SK-N-MC (cell line): Measurements from ENCODE around the gene PLAAT4.
"Not testable (repeated sequence)": the region's sequence is repeated elsewhere in the genome, so short reads cannot be mapped to it uniquely, and the experiment has no call there.

Experiments used
- DNase-seq: peaks from one replicate; pipeline ENCODE4 v3.0.0-alpha.2; 2011; ENCODE audit warnings: low read depth, low spot score
- H3K27ac ChIP-seq: fragments of 200-600 bp; sonication (generic); 2 replicates; pipeline ENCODE4 v1.5.1; 2016; ENCODE audit warnings: mixed run types
- H3K36me3 ChIP-seq: fragments of 200-600 bp; sonication (generic); 2 replicates; pipeline ENCODE4 v1.6.1; 2017; ENCODE audit warnings: antibody characterized with exemption, low read length, mixed read lengths; ENCODE audit not compliant: insufficient read depth
- H3K4me3 ChIP-seq: fragments of 200-600 bp; sonication (generic); 2 replicates; pipeline ENCODE4 v1.5.1; 2016
- H3K9ac ChIP-seq: fragments of 200-600 bp; sonication (generic); 2 replicates; pipeline ENCODE4 v1.8.0; 2017; ENCODE audit warnings: mixed run types, mixed read lengths; ENCODE audit not compliant: insufficient read length
- H3K9me3 ChIP-seq: fragments of 200-600 bp; sonication (generic); 2 replicates; pipeline ENCODE4 v1.6.1; 2017; ENCODE audit warnings: low read depth, mild to moderate bottlenecking, antibody characterized with exemption, low read length, moderate library complexity, mixed read lengths
- EZH2 ChIP-seq: fragments of 200-600 bp; sonication (generic); IDR thresholded peaks from one replicate; pipeline ENCODE4 v1.6.1; 2017; ENCODE audit warnings: antibody characterized with exemption
- FOXP2 ChIP-seq: optimal IDR thresholded peaks from 2 replicates; pipeline ENCODE3; 2011; ENCODE audit warnings: mild to moderate bottlenecking, moderate library complexity; ENCODE audit not compliant: insufficient read depth; ENCODE audit errors: extremely low read length, control extremely low read depth
- POLR2AphosphoS5 ChIP-seq: IDR thresholded peaks from 2 replicates; pipeline ENCODE4 v1.6.1; 2012; ENCODE audit warnings: mild to moderate bottlenecking, low read depth, low read length, borderline replicate concordance

PLAAT4 gene

DNA sequence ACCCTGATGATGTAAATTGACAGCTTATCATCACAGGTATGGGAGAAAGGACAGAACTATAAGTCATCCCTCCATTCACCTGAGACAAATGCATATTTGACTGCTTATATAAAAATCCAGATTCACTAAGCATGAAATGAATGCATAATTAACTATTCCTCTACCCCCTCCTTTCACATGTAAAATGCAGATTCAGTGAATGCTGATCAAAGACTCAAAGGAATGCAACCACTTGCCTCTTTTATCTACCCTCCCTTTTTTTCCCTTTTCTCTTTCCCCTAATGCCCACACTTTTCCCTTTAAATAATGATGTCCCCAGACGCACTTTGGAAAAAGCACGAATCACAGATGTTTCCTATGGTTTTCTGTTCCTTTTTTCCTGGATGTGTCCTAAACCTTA, 4.5 kb upstream of the PLAAT4 start:
- Histone ChIP-seq H3K9me3 (no peaks in the 10 kb centered on the region), H3K36me3 (no peaks in the 10 kb centered on the region), H3K9ac (no peak overlapping the region), H3K4me3 (no peak overlapping the region), H3K27ac (no peak overlapping the region)
- no peak for DNase-seq
- no peak for TF ChIP-seq FOXP2
- no peak for TF ChIP-seq EZH2
- TF ChIP-seq POLR2AphosphoS5, result no peak

DNA sequence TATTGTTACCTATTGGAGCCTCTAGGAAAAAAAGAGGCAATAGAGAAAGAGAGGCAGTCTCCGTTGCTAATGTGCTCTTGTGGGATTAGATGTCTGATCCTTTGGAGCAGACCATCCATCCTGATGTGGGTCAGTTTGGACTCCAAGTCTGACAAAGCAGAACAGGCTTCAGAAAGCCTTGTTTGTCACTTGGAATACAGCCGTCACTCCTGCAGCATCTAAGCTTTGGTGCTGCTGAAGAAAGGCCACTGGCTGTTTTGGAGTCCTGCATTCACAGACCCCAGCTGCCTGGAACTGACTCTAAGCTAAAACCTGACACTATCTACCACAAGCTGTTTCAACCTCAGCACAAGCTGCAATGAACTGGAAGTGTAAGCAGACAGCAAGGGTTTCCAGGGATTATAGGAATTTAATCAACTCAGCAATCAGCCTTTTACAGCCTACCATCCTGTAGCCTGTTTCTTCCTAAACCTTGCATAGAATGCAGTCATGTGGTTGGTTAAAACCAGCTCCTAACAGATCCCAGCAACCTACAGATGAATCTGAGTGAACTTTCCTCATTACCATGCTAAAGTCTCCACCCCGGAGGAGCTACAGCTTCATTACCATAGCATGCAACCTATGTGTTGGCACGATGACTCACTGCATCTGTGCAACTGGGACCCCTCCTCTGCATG, 3.7 kb upstream of the PLAAT4 start:
- Histone ChIP-seq H3K36me3 (no peaks in the 10 kb centered on the region), H3K9me3 (no peaks in the 10 kb centered on the region), H3K9ac (no peak overlapping the region), H3K27ac (no peak overlapping the region), H3K4me3 (no peak overlapping the region)
- DNase-seq, result no peak
- TF ChIP-seq FOXP2 (no peak), EZH2 (no peak), POLR2AphosphoS5 (no peak)

DNA sequence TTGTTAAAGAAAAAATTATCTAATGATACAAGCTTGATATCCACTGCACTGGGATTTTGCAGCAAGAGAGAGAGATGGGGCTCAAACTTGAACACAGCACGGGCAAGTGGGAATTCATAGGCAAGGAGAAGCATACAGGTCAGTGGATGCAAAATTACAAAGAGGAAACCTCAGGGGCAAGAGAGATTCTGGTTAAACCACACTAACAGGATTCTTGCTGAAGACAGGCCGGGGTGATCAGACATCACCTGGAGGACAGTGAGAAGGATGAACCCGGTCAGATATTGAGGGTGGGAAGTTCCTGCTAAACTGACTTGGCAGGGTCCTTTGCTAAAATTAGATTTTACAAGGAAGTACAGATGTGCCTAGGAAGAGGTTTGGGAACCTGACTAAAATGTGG, 2.5 kb upstream of the PLAAT4 start:
- H3K36me3 ChIP-seq, result no peaks in the 10 kb centered on the region
- no peak for DNase-seq
- no peak overlapping the region for H3K9ac ChIP-seq
- H3K27ac ChIP-seq, result no peak overlapping the region
- TF ChIP-seq EZH2 (no peak), POLR2AphosphoS5 (no peak), FOXP2 (no peak)
- no peak overlapping the region for H3K4me3 ChIP-seq
- H3K9me3 ChIP-seq, result no peaks in the 10 kb centered on the region

DNA sequence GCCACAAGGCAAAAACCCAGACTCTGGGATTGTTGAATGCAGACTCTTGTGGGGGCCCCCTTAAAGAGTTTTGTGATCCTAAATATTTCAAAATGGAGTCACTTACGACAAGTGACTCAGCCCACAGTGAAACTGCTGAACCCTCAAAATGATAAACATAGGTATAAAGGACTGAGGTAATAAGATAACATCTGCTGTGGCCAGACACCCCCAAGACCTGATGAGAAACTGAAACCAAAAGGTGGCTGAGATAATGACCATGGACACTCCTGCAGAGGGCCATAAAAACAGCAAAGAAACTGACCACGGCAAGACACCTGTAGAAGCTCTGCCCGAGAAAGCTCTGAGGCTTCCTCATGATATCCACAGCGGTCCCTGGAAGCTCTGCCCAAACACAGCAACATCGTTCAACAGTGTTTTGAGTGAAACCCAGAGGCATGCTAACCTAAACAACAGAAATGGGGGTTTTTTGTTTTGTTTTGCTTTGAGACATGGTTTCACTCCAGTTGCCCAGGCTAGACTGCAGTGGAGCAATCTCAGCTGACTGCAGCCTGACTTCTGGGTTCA, 1.6 kb upstream of the PLAAT4 start:
- no peak for DNase-seq
- Histone ChIP-seq H3K9ac (no peak overlapping the region), H3K27ac (no peak overlapping the region), H3K36me3 (no peaks in the 10 kb centered on the region), H3K4me3 (no peak overlapping the region), H3K9me3 (no peaks in the 10 kb centered on the region)
- TF ChIP-seq FOXP2 (no peak), EZH2 (no peak)

DNA sequence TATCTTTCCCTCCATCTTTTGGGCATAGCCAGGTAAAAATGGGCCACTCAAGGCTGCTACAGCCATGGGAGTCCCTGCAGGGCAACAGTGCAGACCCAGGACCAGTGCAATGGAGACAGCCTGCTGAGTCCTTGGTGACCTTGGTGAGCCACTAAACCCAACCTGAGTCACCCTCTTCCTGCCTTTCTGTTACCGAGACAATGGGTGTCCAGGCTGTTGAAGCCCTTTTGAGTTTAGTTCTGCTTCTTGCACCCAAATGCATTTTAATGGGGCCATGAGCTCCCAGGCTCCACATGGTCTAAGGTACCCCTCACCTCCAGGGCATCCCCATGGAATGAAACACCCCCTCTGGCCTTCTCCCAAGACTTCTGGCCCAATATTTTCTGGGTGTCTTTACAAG, 874 bp upstream of the PLAAT4 start:
- Histone ChIP-seq H3K36me3 (no peaks in the 10 kb centered on the region), H3K9me3 (no peaks in the 10 kb centered on the region), H3K4me3 (no peak overlapping the region), H3K9ac (no peak overlapping the region), H3K27ac (no peak overlapping the region)
- DNase-seq, result no peak
- TF ChIP-seq POLR2AphosphoS5 (no peak), FOXP2 (no peak), EZH2 (no peak)

DNA sequence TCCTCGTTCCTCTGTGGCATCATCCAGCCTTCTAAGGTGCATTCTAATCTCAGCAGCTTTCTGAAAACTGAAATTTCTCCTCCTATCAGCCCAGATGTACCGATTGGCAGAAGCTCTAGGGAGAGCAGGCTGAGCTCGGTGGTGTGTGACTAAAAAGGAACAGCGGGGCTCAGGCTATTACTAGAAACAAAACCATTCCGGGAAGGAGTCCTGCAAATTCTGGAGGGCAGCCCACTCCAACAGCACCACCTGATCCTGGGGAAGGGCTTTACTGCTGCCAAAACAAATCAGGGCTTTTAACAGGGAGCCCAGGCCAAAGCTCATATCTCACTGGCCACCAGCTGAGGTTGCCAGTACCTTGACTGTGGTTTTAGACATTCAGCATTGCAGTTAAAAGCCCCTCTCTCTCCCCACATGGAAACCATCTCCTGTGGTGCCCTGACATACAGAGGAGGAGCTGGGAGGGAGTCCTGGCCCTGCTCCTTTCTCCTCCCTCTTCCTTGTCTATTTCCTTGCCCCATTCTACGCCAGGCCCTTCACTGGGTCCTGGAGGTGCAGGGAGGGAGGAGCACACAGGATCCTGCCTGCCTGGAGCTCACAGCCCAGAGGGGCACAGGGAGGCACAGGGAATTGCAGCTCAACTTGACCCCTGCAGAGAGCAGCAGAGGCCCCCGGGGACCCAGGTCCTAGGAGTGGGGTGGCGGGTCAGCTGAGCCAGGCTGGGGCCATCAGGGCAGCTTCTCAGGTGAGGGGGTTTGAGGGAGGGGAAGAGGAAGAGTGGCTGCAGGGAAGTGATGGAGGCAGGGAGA, 889 bp downstream of the PLAAT4 start:
- DNase-seq, result no peak
- Histone ChIP-seq H3K27ac (no peak overlapping the region), H3K4me3 (no peak overlapping the region), H3K9ac (no peak overlapping the region), H3K36me3 (no peaks in the 10 kb centered on the region), H3K9me3 (no peaks in the 10 kb centered on the region)
- no peak for TF ChIP-seq POLR2AphosphoS5
- no peak for TF ChIP-seq FOXP2
- TF ChIP-seq EZH2, result no peak

DNA sequence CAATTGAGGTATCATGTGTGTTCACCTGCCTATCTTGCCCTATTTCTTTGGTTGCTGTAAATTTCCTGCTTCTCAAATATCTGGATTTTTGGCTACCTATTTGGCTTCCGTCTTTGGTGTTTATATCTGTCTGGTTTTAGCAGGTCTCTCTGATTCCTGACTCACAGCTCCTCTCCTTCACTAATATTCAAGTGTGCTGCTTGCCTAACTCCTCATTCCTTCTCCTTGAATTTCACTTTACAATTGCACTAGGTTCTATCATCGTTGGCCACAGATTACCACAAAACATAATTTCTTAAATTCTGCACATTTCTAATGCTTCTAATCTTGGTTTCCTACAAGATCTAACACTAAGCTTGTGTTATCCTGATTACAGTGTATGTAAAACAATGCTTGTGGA, 5.9 kb downstream of the PLAAT4 start:
- not testable (repeated sequence) for DNase-seq, H3K36me3 ChIP-seq, H3K9ac ChIP-seq, H3K9me3 ChIP-seq, H3K4me3 ChIP-seq, H3K27ac ChIP-seq

DNA sequence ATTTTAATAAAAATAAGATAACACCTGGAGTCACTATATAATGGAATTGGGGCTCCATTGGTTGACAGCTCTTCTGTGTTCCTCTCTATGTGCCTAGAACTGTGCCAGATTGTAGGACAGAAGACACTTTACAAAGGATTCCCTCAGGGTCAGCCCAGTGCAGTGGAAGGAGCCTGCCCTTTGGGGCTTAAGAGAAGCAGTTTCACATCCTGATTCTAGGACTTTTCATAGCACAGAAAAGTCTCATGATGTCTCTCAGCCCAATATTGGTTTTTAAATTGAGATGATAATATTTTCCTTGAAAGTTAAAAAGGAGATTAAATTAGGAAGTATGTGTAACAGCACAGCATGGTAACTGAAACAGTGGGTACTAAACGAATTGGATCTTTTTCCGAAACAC, 7.1 kb downstream of the PLAAT4 start:
- Histone ChIP-seq H3K36me3 (no peaks in the 10 kb centered on the region), H3K9me3 (no peaks in the 10 kb centered on the region), H3K9ac (no peak overlapping the region), H3K27ac (no peak overlapping the region), H3K4me3 (no peak overlapping the region)
- TF ChIP-seq EZH2, result no peak
- no peak for TF ChIP-seq FOXP2
- TF ChIP-seq POLR2AphosphoS5, result no peak
- no peak for DNase-seq
